CD4-positive, alpha-beta T cell (primary cell): Measurements from ENCODE around the gene MYO1C. TPM values are rescaled to one million over a fixed set of nuclear protein-coding genes. Genes with fewer than 3 reads are reported as not detected.

ENCODE experiments used
- ATAC-seq: fragments of 200-7000 bp; cut with Tn5 transposase; one replicate; pipeline ENCODE4 v1.10.0; 2022; ENCODE audit warnings: mild to moderate bottlenecking; ENCODE audit not compliant: poor library complexity
- CTCF ChIA-PET: fragments of 350-600 bp; sonication (Branson Sonifier 250); formaldehyde crosslinking; loops from one replicate; lab custom pipeline; 2021; ENCODE audit warnings: antibody characterized with exemption, inconsistent platforms; lab: Charles Lee
- POLR2A ChIA-PET: fragments of 350-600 bp; sonication (Branson Sonifier 250); formaldehyde crosslinking; loops from one replicate; lab custom pipeline; 2021; ENCODE audit warnings: antibody characterized with exemption, inconsistent platforms; lab: Charles Lee
- DNase-seq, 14 experiments: peaks; one replicate each; pipeline ENCODE4 v3.0.0-alpha.2; 2013 to 2020; ENCODE audit warnings: mixed read lengths in 2 of 14
- H3K27ac ChIP-seq, 2 donors: one replicate each; pipeline versions ENCODE4 v1.5.1 to v1.7.0; 2013; ENCODE audit warnings: low read length in 2 of 2, low read depth in 1 of 2, mild to moderate bottlenecking in 1 of 2
- H3K27me3 ChIP-seq, 2 experiments: 1 replicate in 1 of 2; 2 replicates in 1 of 2; pipeline versions ENCODE4 v1.6.1 to v1.7.0; 2013; ENCODE audit warnings: low read length in 2 of 2, control low read depth in 1 of 2, mild to moderate bottlenecking in 1 of 2, moderate library complexity in 1 of 2; ENCODE audit not compliant: insufficient read depth in 2 of 2, control insufficient read depth in 1 of 2
- H3K36me3 ChIP-seq: one replicate; pipeline ENCODE4 v1.6.1; 2013; ENCODE audit warnings: low read length, control low read depth; ENCODE audit not compliant: insufficient read depth
- H3K4me1 ChIP-seq: one replicate; pipeline ENCODE4 v1.6.1; 2013; ENCODE audit warnings: low read length, control low read depth; ENCODE audit not compliant: insufficient read depth
- H3K4me3 ChIP-seq: one replicate; pipeline ENCODE4 v1.5.1; 2013; ENCODE audit warnings: mild to moderate bottlenecking, low read length, moderate library complexity
- H3K9me3 ChIP-seq, 2 experiments: 1 replicate in 1 of 2; 2 replicates in 1 of 2; pipeline versions ENCODE4 v1.6.1 to v1.7.0; 2013; ENCODE audit warnings: low read length in 2 of 2, mild to moderate bottlenecking in 2 of 2, control low read depth in 1 of 2, moderate library complexity in 1 of 2; ENCODE audit not compliant: control insufficient read depth in 1 of 2, insufficient read depth in 1 of 2
- H3K27ac Mint-ChIP-seq: one replicate; pipeline ENCODE4 v1.8.0; 2020; ENCODE audit warnings: mixed read lengths
- H3K27me3 Mint-ChIP-seq: one replicate; pipeline ENCODE4 v1.8.0; 2021; ENCODE audit warnings: mixed read lengths
- H3K36me3 Mint-ChIP-seq: one replicate; pipeline ENCODE4 v1.8.0; 2021; ENCODE audit warnings: low read depth, mixed read lengths
- H3K4me1 Mint-ChIP-seq: one replicate; pipeline ENCODE4 v1.8.0; 2021; ENCODE audit warnings: low read depth, mixed read lengths
- H3K4me3 Mint-ChIP-seq: one replicate; pipeline ENCODE4 v1.8.0; 2020; ENCODE audit warnings: mild to moderate bottlenecking, mixed read lengths
- H3K9me3 Mint-ChIP-seq: one replicate; pipeline ENCODE4 v1.8.0; 2020; ENCODE audit warnings: mixed read lengths
- intact Hi-C, 2 experiments: fragments of 100-400 bp; cut with DNase I in 1 of 2; cut with micrococcal nuclease in 1 of 2; formaldehyde crosslinking; loops; one replicate each; pipeline versions ENCODE4 v1.15.1 to v1.9.0; 2023 to 2025; cut with DNase I, micrococcal nuclease
- total RNA-seq, 174 experiments: library from RNA in 2 of 174; stranded (reverse) in 2 of 174; gene quantifications; one replicate each; pipeline ENCODE4 v1.2.3 and lab custom pipeline; 2021 to 2026
- TF ChIP-seq, protein P1 (sequence below): fragments of 200-600 bp; IDR thresholded peaks from one replicate; pipeline ENCODE4 v1.8.0; 2022; ENCODE audit warnings: antibody characterized with exemption, mild to moderate bottlenecking

The MYO1C gene
- total RNA-seq, 2 experiments from 2014 or later, result 21.0 to 24.7 TPM

DNA sequence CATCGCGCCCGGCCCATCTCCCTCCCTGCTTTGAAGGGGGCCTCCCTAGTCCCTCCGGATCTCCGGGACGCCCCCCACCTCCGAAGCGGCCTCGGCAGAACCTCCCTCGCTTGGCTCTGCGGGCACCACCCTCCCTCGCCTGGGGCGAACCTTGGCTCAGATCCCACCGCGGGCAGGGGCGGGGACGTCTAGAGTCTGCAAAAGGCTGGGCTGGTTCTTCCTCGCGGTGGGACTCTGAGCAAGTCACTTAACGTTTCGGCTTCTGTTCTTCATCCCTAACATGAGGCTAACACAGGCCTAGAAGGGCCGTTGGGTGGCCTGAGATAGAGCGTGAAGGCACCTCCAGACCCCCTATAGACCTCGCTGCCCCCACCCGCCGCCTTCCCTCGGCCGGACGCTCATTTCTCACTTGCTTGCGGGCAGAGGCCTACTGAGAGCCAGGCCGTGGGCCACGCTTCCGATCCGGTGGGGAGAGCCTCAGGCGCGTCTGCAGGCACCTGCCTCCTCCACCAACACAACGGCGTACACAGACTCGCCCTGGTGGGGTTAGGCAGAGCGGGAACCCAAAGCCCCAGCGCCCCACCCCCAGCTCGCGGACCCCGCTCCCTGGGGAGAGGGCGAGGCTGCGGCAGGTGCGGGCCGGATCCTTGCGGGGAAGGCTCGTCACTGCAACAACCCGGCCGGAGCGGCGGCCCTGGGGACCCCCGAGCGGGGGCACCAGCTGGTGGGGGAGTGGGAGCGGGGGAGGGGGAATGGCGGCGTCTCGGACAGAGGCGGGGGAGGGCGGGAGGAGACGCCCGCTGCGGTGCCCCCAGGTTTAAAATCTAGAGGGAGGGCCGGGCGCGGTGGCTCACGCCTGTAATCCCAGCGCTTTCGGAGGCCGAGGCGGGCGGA is 5.4 kb downstream of the MYO1C start:
- POLR2A ChIA-PET, result interaction anchor here (0.6 to 2.9 kb wide), 9 partner anchors 18 to 230 kb away, joined by 3 to 36 read pairs (median 4); partner anchors contain the start of genes CRK, INPP5K and PITPNA
- Mint-ChIP-seq H3K27me3 (no peaks in the 10 kb centered on the region), H3K27ac (peak overlapping the region; percentile 91), H3K9me3 (no peaks in the 10 kb centered on the region), H3K4me1 (peaks cover 37% of the 10 kb centered on the region), H3K36me3 (peaks cover 5% of the 10 kb centered on the region), H3K4me3 (peak overlapping the region; percentile 94)
- intact Hi-C loops, result loop anchor here in 1 of 2 experiments (1.0 to 2.0 kb wide), 2 partner anchors 31 to 76 kb away; partner anchors contain the start of genes CRK and PITPNA
- TF ChIP-seq, protein P1, sequence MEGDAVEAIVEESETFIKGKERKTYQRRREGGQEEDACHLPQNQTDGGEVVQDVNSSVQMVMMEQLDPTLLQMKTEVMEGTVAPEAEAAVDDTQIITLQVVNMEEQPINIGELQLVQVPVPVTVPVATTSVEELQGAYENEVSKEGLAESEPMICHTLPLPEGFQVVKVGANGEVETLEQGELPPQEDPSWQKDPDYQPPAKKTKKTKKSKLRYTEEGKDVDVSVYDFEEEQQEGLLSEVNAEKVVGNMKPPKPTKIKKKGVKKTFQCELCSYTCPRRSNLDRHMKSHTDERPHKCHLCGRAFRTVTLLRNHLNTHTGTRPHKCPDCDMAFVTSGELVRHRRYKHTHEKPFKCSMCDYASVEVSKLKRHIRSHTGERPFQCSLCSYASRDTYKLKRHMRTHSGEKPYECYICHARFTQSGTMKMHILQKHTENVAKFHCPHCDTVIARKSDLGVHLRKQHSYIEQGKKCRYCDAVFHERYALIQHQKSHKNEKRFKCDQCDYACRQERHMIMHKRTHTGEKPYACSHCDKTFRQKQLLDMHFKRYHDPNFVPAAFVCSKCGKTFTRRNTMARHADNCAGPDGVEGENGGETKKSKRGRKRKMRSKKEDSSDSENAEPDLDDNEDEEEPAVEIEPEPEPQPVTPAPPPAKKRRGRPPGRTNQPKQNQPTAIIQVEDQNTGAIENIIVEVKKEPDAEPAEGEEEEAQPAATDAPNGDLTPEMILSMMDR, result no peak
- Histone ChIP-seq H3K9me3 (no peaks in the 10 kb centered on the region), H3K27ac (peak overlapping the region; percentile 60 to 64), H3K27me3 (no peaks in the 10 kb centered on the region), H3K4me3 (peak overlapping the region; percentile 61), H3K36me3 (no peaks in the 10 kb centered on the region), H3K4me1 (peaks cover 66% of the 10 kb centered on the region)
- CTCF ChIA-PET, result interaction anchor here (1.0 to 2.9 kb wide), 2 partner anchors 29 to 122 kb away, joined by 3 to 12 read pairs; partner anchors contain the start of gene INPP5K
- ATAC-seq, result peak; percentile 51
- peak; percentile 56 to 90 (median 78) for DNase-seq

DNA sequence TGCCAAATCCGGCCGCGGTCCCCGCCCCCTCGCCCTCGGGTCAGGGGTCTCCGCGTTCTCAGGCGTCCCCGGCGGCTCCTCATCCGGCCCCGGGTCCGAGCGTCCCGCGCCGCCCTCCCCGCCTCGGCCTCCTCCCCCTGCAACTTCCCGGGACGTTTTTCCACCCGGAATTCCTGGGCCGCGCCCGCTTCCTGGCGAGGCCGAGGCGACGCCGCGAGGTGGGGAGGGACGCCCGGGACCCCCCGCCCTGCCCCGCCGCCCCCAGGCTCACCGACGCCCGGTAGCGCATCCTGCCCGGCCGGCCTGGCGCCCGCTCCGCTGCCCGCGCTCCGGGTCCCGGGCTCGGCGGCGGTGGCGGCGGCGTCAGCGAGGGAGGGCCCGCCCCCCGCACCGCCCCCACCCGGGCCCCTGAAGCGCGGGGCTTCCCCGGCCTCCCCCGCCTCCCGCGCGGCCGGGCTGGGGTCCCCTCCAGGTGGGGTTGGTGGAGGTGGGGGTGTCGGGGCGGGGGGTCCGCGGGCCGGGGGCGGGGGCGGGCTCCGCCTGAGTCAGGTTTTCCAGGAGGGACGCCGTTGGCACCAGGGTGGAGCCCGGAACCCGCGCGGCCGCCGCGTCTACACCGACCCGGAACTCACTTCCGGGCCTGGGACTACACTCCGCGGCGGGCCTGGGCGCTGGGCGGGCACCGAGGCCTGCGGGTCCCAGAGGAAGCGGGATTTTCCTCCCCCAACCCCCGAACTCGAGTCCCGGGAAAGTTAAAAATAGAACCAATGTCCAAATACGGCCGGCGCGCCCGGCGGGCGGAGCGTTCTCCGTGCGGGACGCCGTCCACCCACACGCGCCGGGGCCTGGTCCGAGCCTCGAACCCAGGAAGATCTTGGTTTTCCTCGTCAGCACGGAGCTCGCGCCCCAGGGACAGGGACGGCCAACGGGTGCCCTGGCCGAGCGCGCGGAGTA is 6.8 kb downstream of the MYO1C start:
- CTCF ChIA-PET, result interaction anchor here (1.0 to 1.2 kb wide), 2 partner anchors 30 to 120 kb away, joined by 3 to 5 read pairs; partner anchors contain the start of gene INPP5K
- POLR2A ChIA-PET, result interaction anchor here (0.9 to 2.9 kb wide), 3 partner anchors 24 to 198 kb away, joined by 3 to 36 read pairs (median 3); partner anchors contain the start of gene INPP5K
- Histone ChIP-seq H3K36me3 (no peaks in the 10 kb centered on the region), H3K27ac (peak overlapping the region; percentile 47 to 61), H3K9me3 (no peaks in the 10 kb centered on the region), H3K4me1 (peaks cover 58% of the 10 kb centered on the region), H3K27me3 (no peaks in the 10 kb centered on the region), H3K4me3 (peak overlapping the region; percentile 61)
- TF ChIP-seq, protein P1, result no peak
- Mint-ChIP-seq H3K4me3 (peak overlapping the region; percentile 30), H3K9me3 (no peaks in the 10 kb centered on the region), H3K27me3 (no peaks in the 10 kb centered on the region), H3K27ac (peak overlapping the region; percentile 84), H3K36me3 (peaks cover 5% of the 10 kb centered on the region), H3K4me1 (peaks cover 31% of the 10 kb centered on the region)
- peak in 13 of 14 experiments; percentile 35 to 80 (median 56) for DNase-seq
- intact Hi-C loops, result loop anchor here in 1 of 2 experiments (1.0 to 2.0 kb wide), 2 partner anchors 29 to 77 kb away; partner anchors contain the start of genes CRK and PITPNA
- peak; percentile 29 for ATAC-seq
